Muscle layer of duodenum (tissue), 2 donors: ENCODE results near the gene TLE5.

Experiments
- H3K27ac ChIP-seq: one replicate; pipeline ENCODE4 v1.7.0; 2013; ENCODE audit warnings: mild to moderate bottlenecking, low read length
- H3K27me3 ChIP-seq: one replicate; pipeline ENCODE4 v1.7.0; 2013; ENCODE audit warnings: low read depth, mild to moderate bottlenecking, control low read depth, low read length
- H3K36me3 ChIP-seq, 2 donors: one replicate each; pipeline ENCODE4 v1.7.0; 2013; ENCODE audit warnings: low read length in 2 of 2, control low read depth in 1 of 2, mild to moderate bottlenecking in 1 of 2; ENCODE audit not compliant: insufficient read depth in 2 of 2, control insufficient read depth in 1 of 2
- H3K4me1 ChIP-seq, 2 donors: one replicate each; pipeline ENCODE4 v1.7.0; 2013; ENCODE audit warnings: low read length in 2 of 2, mild to moderate bottlenecking in 2 of 2, control low read depth in 1 of 2, moderate library complexity in 1 of 2; ENCODE audit not compliant: insufficient read depth in 2 of 2, control insufficient read depth in 1 of 2
- H3K4me3 ChIP-seq, 2 donors: one replicate each; pipeline ENCODE4 v1.7.0; 2013; ENCODE audit warnings: low read length in 2 of 2, low read depth in 1 of 2, mild to moderate bottlenecking in 1 of 2
- H3K9me3 ChIP-seq, 2 donors: one replicate each; pipeline ENCODE4 v1.7.0; 2013; ENCODE audit warnings: low read length in 2 of 2, control low read depth in 1 of 2, mild to moderate bottlenecking in 1 of 2; ENCODE audit not compliant: control insufficient read depth in 1 of 2
- donor health status: healthy.

TLE5 gene

GRCh38 chr19:3062165-3063105 lies at the start of gene TLE5:
Gene TLE5 (minus strand): TSS chr19:3062495. CDS start chr19:3062200, 295 bp downstream.
- peak within 1 kb of the TSS; percentile 60 for H3K27ac ChIP-seq
- H3K27me3 ChIP-seq, result no peaks in the 10 kb centered on the region
- H3K4me1 ChIP-seq, result peaks cover 0 to 44% of the 10 kb centered on the region in 2 donors
- peak within 1 kb of the TSS; percentile 64 to 85 for H3K4me3 ChIP-seq
- peaks cover 13 to 14% of the 10 kb centered on the region in 2 donors for H3K36me3 ChIP-seq
- H3K9me3 ChIP-seq, result no peaks in the 10 kb centered on the region

- H3K27me3 ChIP-seq, result no peaks in the 10 kb centered on the region
- H3K9me3 ChIP-seq, result no peaks in the 10 kb centered on the region
- peaks cover 4 to 34% of the 10 kb centered on the region in 2 donors for H3K36me3 ChIP-seq
- peaks cover under 1 to 16% of the 10 kb centered on the region in 2 donors for H3K4me1 ChIP-seq
- no peak overlapping the region for H3K4me3 ChIP-seq
- H3K27ac ChIP-seq, result no peak overlapping the region
These were observed 49.4 kb upstream of the TLE5 start for GRCh38 chr19:3111586-3112247.

GRCh38 chr19:3110126-3110825 lies 48.0 kb upstream of the TLE5 start:
- Histone ChIP-seq H3K9me3 (no peaks in the 10 kb centered on the region), H3K4me1 (peaks cover 6 to 7% of the 10 kb centered on the region in 2 donors), H3K36me3 (peaks cover 3 to 32% of the 10 kb centered on the region in 2 donors), H3K4me3 (no peak overlapping the region), H3K27me3 (no peaks in the 10 kb centered on the region), H3K27ac (no peak overlapping the region)

- peaks cover 6 to 8% of the 10 kb centered on the region in 2 donors for H3K4me1 ChIP-seq
- no peak overlapping the region for H3K27ac ChIP-seq
- H3K4me3 ChIP-seq, result no peak overlapping the region
- no peaks in the 10 kb centered on the region for H3K27me3 ChIP-seq
- peaks cover 0 to 26% of the 10 kb centered on the region in 2 donors for H3K36me3 ChIP-seq
- H3K9me3 ChIP-seq, result no peaks in the 10 kb centered on the region
These were observed 47.2 kb upstream of the TLE5 start for GRCh38 chr19:3109491-3109890.

- peaks cover 0 to 22% of the 10 kb centered on the region in 2 donors for H3K36me3 ChIP-seq
These were observed 46.5 kb upstream of the TLE5 start for GRCh38 chr19:3108775-3109174.

GRCh38 chr19:3107658-3108057 lies 45.4 kb upstream of the TLE5 start:
- Histone ChIP-seq H3K36me3 (peaks cover 0 to 14% of the 10 kb centered on the region in 2 donors), H3K27me3 (no peaks in the 10 kb centered on the region), H3K4me1 (peaks cover 6 to 14% of the 10 kb centered on the region in 2 donors), H3K27ac (no peak overlapping the region), H3K9me3 (no peaks in the 10 kb centered on the region), H3K4me3 (no peak overlapping the region)

More at GRCh38 chr19:3108775-3109174, 46.5 kb upstream of the TLE5 start:
- Histone ChIP-seq H3K27me3 (no peaks in the 10 kb centered on the region), H3K4me3 (no peak overlapping the region), H3K27ac (no peak overlapping the region), H3K4me1 (peaks cover 6 to 14% of the 10 kb centered on the region in 2 donors), H3K9me3 (no peaks in the 10 kb centered on the region)

- no peaks in the 10 kb centered on the region for H3K9me3 ChIP-seq
- H3K4me3 ChIP-seq, result no peak overlapping the region
- H3K4me1 ChIP-seq, result peaks cover 6 to 14% of the 10 kb centered on the region in 2 donors
- peaks cover 0 to 11% of the 10 kb centered on the region in 2 donors for H3K36me3 ChIP-seq
- H3K27ac ChIP-seq, result no peak overlapping the region
- H3K27me3 ChIP-seq, result no peaks in the 10 kb centered on the region
These were observed 44.3 kb upstream of the TLE5 start for GRCh38 chr19:3106509-3107141.

GRCh38 chr19:3105641-3106508 lies 43.6 kb upstream of the TLE5 start:
- Histone ChIP-seq H3K4me3 (no peak overlapping the region), H3K4me1 (peaks cover 6 to 19% of the 10 kb centered on the region in 2 donors), H3K27ac (no peak overlapping the region), H3K9me3 (no peaks in the 10 kb centered on the region), H3K27me3 (no peaks in the 10 kb centered on the region), H3K36me3 (peaks cover 0 to 6% of the 10 kb centered on the region in 2 donors)

GRCh38 chr19:3104708-3104983 lies 42.4 kb upstream of the TLE5 start:
- Histone ChIP-seq H3K27me3 (no peaks in the 10 kb centered on the region), H3K27ac (no peak overlapping the region), H3K9me3 (no peaks in the 10 kb centered on the region), H3K4me1 (peaks cover 6 to 31% of the 10 kb centered on the region in 2 donors), H3K4me3 (no peak overlapping the region), H3K36me3 (no peaks in the 10 kb centered on the region)
